ENCODE data around the gene INAFM1. TPM values are rescaled to one million over a fixed set of nuclear protein-coding genes. Genes with fewer than 3 reads are reported as not detected.

Gene INAFM1
- total and polyA plus RNA-seq, 9 of the 15 experiments (the other 6 are each of a cell fraction or from before 2014, with no cell fraction given), result 0.71 to 30.9 (median 3.1) TPM

DNA sequence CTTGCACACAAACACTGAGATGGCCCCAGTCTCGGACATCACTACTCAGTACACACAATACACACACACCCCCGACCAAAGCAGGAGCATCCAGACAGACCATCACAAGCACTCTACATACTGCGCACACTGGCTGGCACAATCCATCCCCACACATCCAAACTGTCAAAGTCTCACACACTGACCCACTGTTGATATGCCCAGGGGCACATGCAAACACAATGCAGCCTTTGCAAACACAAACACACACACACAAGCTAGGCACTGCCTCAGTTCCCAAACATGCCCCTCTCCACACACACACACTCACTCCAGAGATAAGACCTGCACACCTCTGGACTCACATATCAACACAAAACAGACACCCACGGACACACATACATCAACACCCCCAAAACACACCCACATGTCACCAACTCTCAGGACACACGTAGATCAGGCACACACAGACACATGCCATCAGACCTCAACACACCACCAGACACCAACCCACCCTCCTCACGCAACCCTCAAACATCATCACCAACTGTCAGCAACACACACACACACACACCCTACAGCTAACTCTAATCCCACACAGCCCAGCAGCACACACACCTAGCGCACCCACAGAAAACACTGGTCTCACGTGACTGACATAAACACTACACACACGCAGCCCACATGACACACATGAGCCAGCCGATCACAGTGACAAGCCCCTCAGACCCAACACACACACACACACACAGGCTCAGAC is 45.6 kb upstream of the INAFM1 start (continued):
- TF ChIP-seq, protein P1, sequence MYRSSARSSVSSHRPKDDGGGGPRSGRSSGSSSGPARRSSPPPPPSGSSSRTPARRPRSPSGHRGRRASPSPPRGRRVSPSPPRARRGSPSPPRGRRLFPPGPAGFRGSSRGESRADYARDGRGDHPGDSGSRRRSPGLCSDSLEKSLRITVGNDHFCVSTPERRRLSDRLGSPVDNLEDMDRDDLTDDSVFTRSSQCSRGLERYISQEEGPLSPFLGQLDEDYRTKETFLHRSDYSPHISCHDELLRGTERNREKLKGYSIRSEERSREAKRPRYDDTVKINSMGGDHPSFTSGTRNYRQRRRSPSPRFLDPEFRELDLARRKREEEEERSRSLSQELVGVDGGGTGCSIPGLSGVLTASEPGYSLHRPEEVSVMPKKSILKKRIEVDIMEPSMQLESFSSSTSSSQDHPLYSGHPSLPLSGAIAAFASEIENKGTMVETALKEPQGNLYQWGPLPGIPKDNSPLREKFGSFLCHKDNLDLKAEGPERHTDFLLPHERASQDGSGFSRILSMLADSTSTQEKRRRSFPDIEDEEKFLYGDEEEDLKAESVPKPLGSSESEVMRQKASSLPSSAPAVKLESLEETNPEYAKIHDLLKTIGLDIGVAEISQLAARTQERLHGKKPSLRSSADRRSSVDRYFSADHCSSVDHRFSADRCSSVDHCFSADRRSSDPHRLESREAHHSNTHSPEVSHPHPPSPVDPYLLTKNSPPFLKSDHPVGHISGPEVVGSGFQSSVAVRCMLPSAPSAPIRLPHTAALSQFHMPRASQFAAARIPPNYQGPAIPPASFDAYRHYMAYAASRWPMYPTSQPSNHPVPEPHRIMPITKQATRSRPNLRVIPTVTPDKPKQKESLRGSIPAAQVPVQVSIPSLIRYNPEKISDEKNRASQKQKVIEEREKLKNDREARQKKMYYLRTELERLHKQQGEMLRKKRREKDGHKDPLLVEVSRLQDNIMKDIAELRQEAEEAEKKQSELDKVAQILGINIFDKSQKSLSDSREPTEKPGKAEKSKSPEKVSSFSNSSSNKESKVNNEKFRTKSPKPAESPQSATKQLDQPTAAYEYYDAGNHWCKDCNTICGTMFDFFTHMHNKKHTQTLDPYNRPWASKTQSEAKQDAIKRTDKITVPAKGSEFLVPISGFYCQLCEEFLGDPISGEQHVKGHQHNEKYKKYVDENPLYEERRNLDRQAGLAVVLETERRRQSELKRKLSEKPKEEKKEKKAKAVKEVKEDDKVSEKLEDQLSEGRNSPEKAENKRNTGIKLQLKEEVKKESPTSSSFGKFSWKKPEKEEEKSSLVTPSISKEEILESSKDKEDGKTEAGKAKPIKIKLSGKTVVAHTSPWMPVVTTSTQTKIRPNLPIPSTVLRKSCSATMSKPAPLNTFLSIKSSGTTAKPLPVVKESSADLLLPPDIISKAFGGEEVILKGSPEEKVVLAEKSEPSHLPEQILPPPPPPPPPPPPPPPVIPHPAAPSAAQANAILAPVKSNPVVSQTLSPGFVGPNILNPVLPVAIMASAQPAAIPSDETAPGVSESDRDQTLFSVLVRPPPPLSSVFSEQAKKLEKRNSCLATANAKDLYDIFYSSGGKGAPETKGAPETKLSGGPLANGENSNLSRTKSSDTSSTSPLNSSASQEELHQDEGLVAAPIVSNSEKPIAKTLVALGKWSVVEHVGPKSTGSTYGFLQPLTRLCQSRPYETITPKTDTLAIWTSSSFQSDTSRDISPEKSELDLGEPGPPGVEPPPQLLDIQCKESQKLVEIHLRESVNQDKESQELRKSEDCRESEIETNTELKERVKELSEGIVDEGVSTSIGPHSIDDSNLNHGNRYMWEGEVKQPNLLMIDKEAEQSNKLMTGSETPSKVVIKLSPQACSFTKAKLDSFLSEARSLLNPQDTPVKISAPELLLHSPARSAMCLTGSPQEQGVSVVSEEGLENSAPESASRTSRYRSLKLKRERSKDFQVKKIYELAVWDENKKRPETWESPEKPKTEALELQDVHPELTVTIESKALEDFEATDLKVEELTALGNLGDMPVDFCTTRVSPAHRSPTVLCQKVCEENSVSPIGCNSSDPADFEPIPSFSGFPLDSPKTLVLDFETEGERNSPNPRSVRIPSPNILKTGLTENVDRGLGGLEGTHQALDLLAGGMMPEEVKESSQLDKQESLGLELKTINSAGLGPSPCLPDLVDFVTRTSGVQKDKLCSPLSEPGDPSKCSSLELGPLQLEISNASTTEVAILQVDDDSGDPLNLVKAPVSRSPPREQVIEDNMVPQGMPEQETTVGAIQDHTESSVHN (IDR thresholded peaks at IDR 0.05; ENCODE audit: borderline replicate concordance in 1 of 2, low read depth in 1 of 2), result peak in 1 of 2 experiments; percentile 35; a peak in 1 of 4 replicates
- TF ChIP-seq ARID1B (IDR thresholded peaks at IDR 0.05) (peak; percentile 77; the same call in 1 of the 2 replicates), ZNF280B (CRISPR knock-in tag; IDR thresholded peaks at IDR 0.05) (no peak), SMARCB1 (IDR thresholded peaks at IDR 0.05; ENCODE audit: insufficient read length, low read depth) (no peak), TBL1XR1 (IDR thresholded peaks at IDR 0.05; ENCODE audit: low read length in 2 of 2) (peak; percentile 6 to 35; a peak in 1 of 4 replicates), BRF2 (IDR thresholded peaks at IDR 0.05; ENCODE audit: borderline replicate concordance, insufficient read depth, insufficient read length) (no peak), CBFA2T2 (conservative IDR thresholded peaks at IDR 0.05) (peak; percentile 43), NFYB (IDR thresholded peaks at IDR 0.05; ENCODE audit: extremely low read depth, insufficient read length) (no peak), SMAD4 (CRISPR knock-in tag; conservative IDR thresholded peaks at IDR 0.05) (peak; percentile 55), KAT8 (IDR thresholded peaks at IDR 0.05; ENCODE audit: low read depth) (no peak), TCF7 (IDR thresholded peaks at IDR 0.05; ENCODE audit: borderline replicate concordance) (no peak)
- TF ChIP-seq, protein P2, sequence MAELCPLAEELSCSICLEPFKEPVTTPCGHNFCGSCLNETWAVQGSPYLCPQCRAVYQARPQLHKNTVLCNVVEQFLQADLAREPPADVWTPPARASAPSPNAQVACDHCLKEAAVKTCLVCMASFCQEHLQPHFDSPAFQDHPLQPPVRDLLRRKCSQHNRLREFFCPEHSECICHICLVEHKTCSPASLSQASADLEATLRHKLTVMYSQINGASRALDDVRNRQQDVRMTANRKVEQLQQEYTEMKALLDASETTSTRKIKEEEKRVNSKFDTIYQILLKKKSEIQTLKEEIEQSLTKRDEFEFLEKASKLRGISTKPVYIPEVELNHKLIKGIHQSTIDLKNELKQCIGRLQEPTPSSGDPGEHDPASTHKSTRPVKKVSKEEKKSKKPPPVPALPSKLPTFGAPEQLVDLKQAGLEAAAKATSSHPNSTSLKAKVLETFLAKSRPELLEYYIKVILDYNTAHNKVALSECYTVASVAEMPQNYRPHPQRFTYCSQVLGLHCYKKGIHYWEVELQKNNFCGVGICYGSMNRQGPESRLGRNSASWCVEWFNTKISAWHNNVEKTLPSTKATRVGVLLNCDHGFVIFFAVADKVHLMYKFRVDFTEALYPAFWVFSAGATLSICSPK (IDR thresholded peaks at IDR 0.05; ENCODE audit: borderline replicate concordance), result peak; percentile 27; the same call in 1 of the 2 replicates

All from K562 (cell line).